T-helper 1 cell treated with Interleukin-12 subunit alpha and Interleukin-12 subunit beta and Interleukin-4 antibody, amounts not matched to agents 30 μg/mL and 1 μg/mL, for 36 hours (primary cell): ENCODE results near the gene FA2H.
"Not testable (repeated sequence)": the region's sequence is repeated elsewhere in the genome, so short reads cannot be mapped to it uniquely, and the experiment has no call there.

Experiments
- H3K27ac Mint-ChIP-seq: one replicate; pipeline ENCODE4 v1.8.0; 2021; ENCODE audit warnings: mild to moderate bottlenecking, mixed read lengths
- H3K27me3 Mint-ChIP-seq: one replicate; pipeline ENCODE4 v1.8.0; 2021; ENCODE audit warnings: low read depth, mixed read lengths
- H3K36me3 Mint-ChIP-seq: one replicate; pipeline ENCODE4 v1.8.0; 2021; ENCODE audit warnings: low read depth, mixed read lengths
- H3K4me1 Mint-ChIP-seq: one replicate; pipeline ENCODE4 v1.8.0; 2021; ENCODE audit warnings: low read depth, mixed read lengths
- H3K4me3 Mint-ChIP-seq: one replicate; pipeline ENCODE4 v1.8.0; 2021; ENCODE audit warnings: mild to moderate bottlenecking, moderate library complexity, mixed read lengths
- H3K9me3 Mint-ChIP-seq: one replicate; pipeline ENCODE4 v1.8.0; 2021; ENCODE audit warnings: mixed read lengths

The FA2H gene

GRCh38 chr16:74778646-74779045 lies 4.0 kb upstream of the FA2H start:
- Mint-ChIP-seq H3K4me1 (peaks cover 9% of the 10 kb centered on the region), H3K4me3 (no peak overlapping the region), H3K27me3 (peaks cover 27% of the 10 kb centered on the region), H3K36me3 (no peaks in the 10 kb centered on the region), H3K27ac (no peak overlapping the region), H3K9me3 (no peaks in the 10 kb centered on the region)

GRCh38 chr16:74776926-74777325 lies 2.3 kb upstream of the FA2H start:
- Mint-ChIP-seq H3K27ac (no peak overlapping the region), H3K4me3 (no peak overlapping the region), H3K36me3 (no peaks in the 10 kb centered on the region), H3K9me3 (no peaks in the 10 kb centered on the region), H3K4me1 (peaks cover 9% of the 10 kb centered on the region), H3K27me3 (peaks cover 43% of the 10 kb centered on the region)

GRCh38 chr16:74775255-74775654 lies 635 bp upstream of the FA2H start:
- H3K27me3 Mint-ChIP-seq = peaks cover 48% of the 10 kb centered on the region
- no peak overlapping the region for H3K27ac Mint-ChIP-seq
- peak overlapping the region; percentile 39 for H3K4me3 Mint-ChIP-seq
- peaks cover 9% of the 10 kb centered on the region for H3K4me1 Mint-ChIP-seq
- no peaks in the 10 kb centered on the region for H3K9me3 Mint-ChIP-seq
- no peaks in the 10 kb centered on the region for H3K36me3 Mint-ChIP-seq

- H3K4me3 Mint-ChIP-seq = peak overlapping the region; percentile 69
- no peaks in the 10 kb centered on the region for H3K9me3 Mint-ChIP-seq
- peaks cover 9% of the 10 kb centered on the region for H3K4me1 Mint-ChIP-seq
- no peaks in the 10 kb centered on the region for H3K36me3 Mint-ChIP-seq
- peaks cover 43% of the 10 kb centered on the region for H3K27me3 Mint-ChIP-seq
- H3K27ac Mint-ChIP-seq = no peak overlapping the region
These were observed 986 bp downstream of the FA2H start for GRCh38 chr16:74773446-74774222.

GRCh38 chr16:74771656-74772315 lies 2.8 kb downstream of the FA2H start:
- no peaks in the 10 kb centered on the region for H3K9me3 Mint-ChIP-seq
- no peak overlapping the region for H3K27ac Mint-ChIP-seq
- H3K4me3 Mint-ChIP-seq = no peak overlapping the region
- H3K4me1 Mint-ChIP-seq = peaks cover 9% of the 10 kb centered on the region
- H3K36me3 Mint-ChIP-seq = no peaks in the 10 kb centered on the region
- H3K27me3 Mint-ChIP-seq = peaks cover 43% of the 10 kb centered on the region

- no peak overlapping the region for H3K4me3 Mint-ChIP-seq
- H3K27me3 Mint-ChIP-seq = peaks cover 38% of the 10 kb centered on the region
- H3K27ac Mint-ChIP-seq = no peak overlapping the region
- peaks cover 9% of the 10 kb centered on the region for H3K4me1 Mint-ChIP-seq
- H3K36me3 Mint-ChIP-seq = no peaks in the 10 kb centered on the region
- H3K9me3 Mint-ChIP-seq = no peaks in the 10 kb centered on the region
These were observed 3.6 kb downstream of the FA2H start for GRCh38 chr16:74770831-74771526.

- Mint-ChIP-seq H3K9me3 (no peaks in the 10 kb centered on the region), H3K27ac (no peak overlapping the region), H3K27me3 (peaks cover 29% of the 10 kb centered on the region), H3K36me3 (no peaks in the 10 kb centered on the region), H3K4me1 (peaks cover 4% of the 10 kb centered on the region), H3K4me3 (no peak overlapping the region)
These were observed 4.9 kb downstream of the FA2H start for GRCh38 chr16:74769586-74770190.

- H3K4me3 Mint-ChIP-seq = no peak overlapping the region
- peaks cover 25% of the 10 kb centered on the region for H3K27me3 Mint-ChIP-seq
- H3K36me3 Mint-ChIP-seq = no peaks in the 10 kb centered on the region
- H3K27ac Mint-ChIP-seq = no peak overlapping the region
- H3K4me1 Mint-ChIP-seq = no peaks in the 10 kb centered on the region
- H3K9me3 Mint-ChIP-seq = peaks cover 5% of the 10 kb centered on the region
These were observed 6.4 kb downstream of the FA2H start for GRCh38 chr16:74768239-74768638.

- no peak overlapping the region for H3K27ac Mint-ChIP-seq
- no peak overlapping the region for H3K4me3 Mint-ChIP-seq
- peaks cover 5% of the 10 kb centered on the region for H3K9me3 Mint-ChIP-seq
- no peaks in the 10 kb centered on the region for H3K4me1 Mint-ChIP-seq
- no peaks in the 10 kb centered on the region for H3K36me3 Mint-ChIP-seq
- H3K27me3 Mint-ChIP-seq = peaks cover 20% of the 10 kb centered on the region
These were observed 6.9 kb downstream of the FA2H start for GRCh38 chr16:74767749-74768148.

GRCh38 chr16:74766729-74767128 lies 7.9 kb downstream of the FA2H start:
- H3K36me3 Mint-ChIP-seq = no peaks in the 10 kb centered on the region
- peaks cover 5% of the 10 kb centered on the region for H3K9me3 Mint-ChIP-seq
- no peaks in the 10 kb centered on the region for H3K4me1 Mint-ChIP-seq
- peaks cover 11% of the 10 kb centered on the region for H3K27me3 Mint-ChIP-seq
- no peak overlapping the region for H3K4me3 Mint-ChIP-seq
- H3K27ac Mint-ChIP-seq = no peak overlapping the region

- H3K27me3 Mint-ChIP-seq, H3K27ac Mint-ChIP-seq, H3K36me3 Mint-ChIP-seq, H3K4me3 Mint-ChIP-seq, H3K4me1 Mint-ChIP-seq, H3K9me3 Mint-ChIP-seq: not testable (repeated sequence)
These were observed 10.4 kb downstream of the FA2H start for GRCh38 chr16:74764184-74764583.

GRCh38 chr16:74761665-74762064 lies 13.0 kb downstream of the FA2H start:
- Mint-ChIP-seq H3K36me3 (no peaks in the 10 kb centered on the region), H3K9me3 (peaks cover 5% of the 10 kb centered on the region), H3K4me3 (no peak overlapping the region), H3K27me3 (peaks cover 8% of the 10 kb centered on the region), H3K4me1 (no peaks in the 10 kb centered on the region), H3K27ac (no peak overlapping the region)

- Mint-ChIP-seq H3K4me3 (no peak overlapping the region), H3K36me3 (no peaks in the 10 kb centered on the region), H3K27ac (no peak overlapping the region), H3K4me1 (no peaks in the 10 kb centered on the region), H3K27me3 (peaks cover 8% of the 10 kb centered on the region), H3K9me3 (peaks cover 5% of the 10 kb centered on the region)
These were observed 14.4 kb downstream of the FA2H start for GRCh38 chr16:74760007-74760767.

GRCh38 chr16:74759564-74759963 lies 15.1 kb downstream of the FA2H start:
- Mint-ChIP-seq H3K4me1 (no peaks in the 10 kb centered on the region), H3K27ac (no peak overlapping the region), H3K27me3 (peaks cover 5% of the 10 kb centered on the region), H3K4me3 (no peak overlapping the region), H3K9me3 (peaks cover 5% of the 10 kb centered on the region), H3K36me3 (no peaks in the 10 kb centered on the region)
